T-helper 1 cell treated with Interleukin-12 subunit alpha and Interleukin-12 subunit beta and Interleukin-4 antibody, amounts not matched to agents 30 ng/mL and 1 ng/mL, for 36 hours (primary cell): Measurements from ENCODE around the gene CD300LD. TPM values are rescaled to one million over a fixed set of nuclear protein-coding genes. Genes with fewer than 3 reads are reported as not detected.
"Not testable (repeated sequence)": the region's sequence is repeated elsewhere in the genome, so short reads cannot be mapped to it uniquely, and the experiment has no call there.

ENCODE experiments used
- intact Hi-C: fragments of 100-400 bp; cut with micrococcal nuclease; formaldehyde crosslinking; loops from one replicate; pipeline ENCODE4 v1.15.1; 2024
- total RNA-seq: library from RNA; stranded (reverse); gene quantifications from 2 replicates; pipeline ENCODE4 v1.2.3, GENCODE V29; 2022

The CD300LD gene
- total RNA-seq, 1 donor from 2014 or later, result not detected

- intact Hi-C loops, result no loop called here
Observed at GRCh38 chr17:74573169-74573568, 18.9 kb downstream of the CD300LD start.

DNA sequence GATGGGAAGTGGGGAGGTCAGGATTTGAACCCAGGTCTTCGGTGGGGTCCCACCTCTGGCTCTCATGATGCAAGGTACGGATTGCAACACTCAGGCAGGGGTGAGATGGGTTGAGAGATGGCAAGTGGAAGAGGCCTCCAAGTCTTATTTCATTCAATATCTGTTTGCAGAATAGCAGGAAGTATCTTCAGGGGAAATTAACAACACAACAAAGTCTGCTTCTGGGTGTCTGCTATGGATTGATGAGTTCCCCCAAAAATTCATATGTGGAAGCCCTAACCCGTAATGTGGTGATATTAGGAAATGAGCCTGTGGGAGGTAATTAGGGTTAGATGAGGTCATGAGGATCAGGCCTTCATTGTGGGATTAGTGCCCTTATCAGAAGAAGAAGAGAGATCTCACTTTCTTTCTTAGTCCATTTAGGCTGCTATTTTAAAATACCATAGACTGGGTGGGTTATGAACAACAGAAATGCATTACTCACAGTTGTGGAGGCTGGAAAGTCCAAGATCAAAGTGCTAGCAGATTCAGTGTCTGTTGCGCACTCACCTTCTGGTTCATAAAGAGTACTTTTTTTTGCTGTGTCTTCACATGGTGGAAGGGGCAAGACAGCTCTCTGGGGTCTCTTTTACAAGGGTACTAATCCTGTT, 20.3 kb downstream of the CD300LD start:
- intact Hi-C loops, result no loop called here

DNA sequence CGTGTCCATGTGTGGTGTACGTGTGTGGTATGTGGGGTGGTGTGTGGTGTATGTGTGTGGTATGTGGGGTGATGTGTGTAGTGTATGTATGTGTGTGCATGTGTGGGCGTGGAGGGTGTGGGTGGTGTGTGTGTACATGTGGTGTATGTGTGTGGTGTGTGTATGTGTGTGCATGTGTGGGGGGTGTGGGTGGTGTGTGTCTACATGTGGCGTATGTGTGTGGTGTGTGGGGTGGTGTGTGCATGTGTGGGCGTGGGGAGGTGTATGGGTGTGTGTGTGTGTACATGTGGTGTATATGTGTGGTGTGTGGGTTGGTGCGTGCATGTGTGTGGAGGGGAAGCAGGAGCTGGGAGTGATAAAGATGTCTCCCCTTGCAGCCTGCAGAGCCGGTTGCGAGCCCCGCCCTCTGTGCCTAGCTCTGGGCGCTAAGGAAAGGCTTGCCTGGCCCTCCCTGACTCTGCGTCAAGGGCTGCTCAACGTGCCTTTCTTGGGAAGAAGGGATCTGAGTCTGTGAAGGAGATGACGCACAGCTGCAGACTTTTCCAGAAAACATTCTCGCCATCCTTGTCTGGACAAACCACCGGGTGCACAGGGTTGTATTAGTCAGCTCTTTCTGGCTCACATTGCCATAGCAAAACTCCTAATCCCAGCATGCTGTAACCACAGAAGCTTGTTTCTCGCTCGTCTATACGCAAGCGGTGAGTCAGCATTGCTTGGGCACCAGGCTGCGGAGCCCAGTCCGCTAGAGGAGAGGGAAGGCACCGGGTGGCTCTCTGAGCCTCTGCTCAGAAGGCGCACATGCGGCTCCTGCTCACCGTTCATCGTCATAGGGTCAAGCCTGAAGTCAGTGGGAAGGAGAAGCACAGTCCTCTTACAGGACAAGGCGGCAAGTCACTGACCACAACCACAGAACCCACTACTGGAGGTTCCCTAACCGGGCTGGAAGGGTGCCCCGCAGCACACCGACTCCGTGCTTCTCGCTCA, 22.8 kb downstream of the CD300LD start:
- intact Hi-C loops, result loop anchor here (5.0 kb wide), 1 partner anchor 293 kb away; no protein-coding TSS in a partner anchor

DNA sequence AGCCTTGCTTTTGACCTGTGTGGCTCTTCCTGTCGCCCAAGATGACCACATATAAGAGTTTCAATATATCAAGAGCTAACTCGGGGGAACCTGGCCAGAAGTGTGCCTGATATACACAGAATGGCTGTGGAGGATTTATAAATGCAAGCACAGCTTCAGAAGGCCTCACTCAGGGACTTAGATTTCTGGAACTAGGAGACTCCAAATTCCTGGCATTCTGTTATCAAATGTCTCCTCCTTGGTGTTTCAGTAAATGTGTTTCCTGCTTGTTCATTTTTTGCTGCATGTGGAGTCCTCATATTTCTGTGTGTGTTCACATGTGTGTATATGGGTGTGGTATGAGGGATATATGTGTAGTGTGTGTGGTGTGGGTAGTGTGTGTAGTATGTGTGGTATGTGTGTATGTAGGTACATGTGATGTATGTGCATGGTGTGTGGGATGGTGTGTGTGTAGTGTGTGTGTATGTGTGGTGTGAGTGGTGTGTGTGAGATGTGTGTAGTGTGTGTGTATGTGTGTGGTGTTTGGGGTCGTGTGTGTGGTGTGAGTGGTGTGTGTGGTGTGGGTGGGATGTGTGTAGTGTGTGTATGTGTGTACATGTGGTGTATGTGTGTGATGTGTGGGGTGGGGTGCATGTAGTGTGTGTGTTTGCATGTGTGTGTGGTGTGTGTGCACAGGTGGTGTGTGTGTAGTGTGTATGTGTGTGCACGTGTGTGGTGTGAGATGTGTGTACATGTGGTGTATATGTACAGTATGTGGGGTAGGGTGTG, 23.8 kb downstream of the CD300LD start:
- intact Hi-C loops, result loop anchor here (5.0 kb wide), 1 partner anchor 294 kb away; no protein-coding TSS in a partner anchor

- intact Hi-C loops, result loop anchor here (2.0 to 5.0 kb wide), 2 partner anchors 79 to 295 kb away; no protein-coding TSS in a partner anchor
Observed at GRCh38 chr17:74567397-74567796, 24.7 kb downstream of the CD300LD start, which contains the start of gene CD300H. TSS of gene CD300H (minus strand) at chr17:74567509.

DNA sequence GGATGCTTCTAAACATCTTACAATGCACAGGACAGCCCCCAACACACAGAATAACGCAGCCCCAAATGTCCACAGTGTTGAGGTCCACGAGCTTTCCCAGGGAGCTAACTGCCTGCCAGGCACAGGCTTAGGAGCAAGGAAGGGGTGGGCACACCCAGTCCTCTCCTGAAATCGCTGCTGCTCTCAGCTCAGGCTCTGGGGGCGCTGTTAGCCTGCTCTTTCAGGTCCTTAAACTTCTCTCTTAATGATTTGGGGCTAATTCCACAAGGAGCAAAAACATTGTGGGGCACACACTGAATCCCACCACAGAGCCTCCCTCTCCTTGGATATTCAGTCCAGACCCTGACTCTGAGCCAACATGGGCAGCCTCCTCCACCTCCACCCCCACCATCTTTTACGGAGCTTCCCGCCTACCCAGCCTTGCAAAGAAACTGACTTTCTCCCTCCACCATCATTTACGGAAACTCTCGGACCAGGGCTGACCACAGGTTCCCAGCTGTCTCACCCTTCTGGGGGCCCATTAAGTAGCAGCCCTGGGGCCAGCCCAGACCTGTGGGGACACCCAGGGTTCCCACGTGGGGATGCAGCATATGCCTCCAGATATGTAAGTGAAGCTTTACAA, 25.8 kb downstream of the CD300LD start:
- intact Hi-C loops, result loop anchor here (1.0 to 5.0 kb wide), 3 partner anchors 81 to 296 kb away; partner anchors contain the start of gene RAB37

GRCh38 chr17:74565126-74565525, 27.0 kb downstream of the CD300LD start:
- intact Hi-C loops, result loop anchor here (5.0 kb wide), 1 partner anchor 297 kb away; no protein-coding TSS in a partner anchor

GRCh38 chr17:74563358-74563757, 28.7 kb downstream of the CD300LD start:
- intact Hi-C loops, result no loop called here

- intact Hi-C loops, result no loop called here
Observed at GRCh38 chr17:74561586-74561985, 30.5 kb downstream of the CD300LD start.

GRCh38 chr17:74558882-74559519, 33.1 kb downstream of the CD300LD start:
- intact Hi-C loops, result no loop called here

GRCh38 chr17:74558402-74558801, 33.7 kb downstream of the CD300LD start:
- intact Hi-C loops, result not testable (repeated sequence)

- intact Hi-C loops, result no loop called here
Observed at GRCh38 chr17:74555427-74555940, 36.6 kb downstream of the CD300LD start.

GRCh38 chr17:74554909-74555308, 37.2 kb downstream of the CD300LD start:
- intact Hi-C loops, result no loop called here

DNA sequence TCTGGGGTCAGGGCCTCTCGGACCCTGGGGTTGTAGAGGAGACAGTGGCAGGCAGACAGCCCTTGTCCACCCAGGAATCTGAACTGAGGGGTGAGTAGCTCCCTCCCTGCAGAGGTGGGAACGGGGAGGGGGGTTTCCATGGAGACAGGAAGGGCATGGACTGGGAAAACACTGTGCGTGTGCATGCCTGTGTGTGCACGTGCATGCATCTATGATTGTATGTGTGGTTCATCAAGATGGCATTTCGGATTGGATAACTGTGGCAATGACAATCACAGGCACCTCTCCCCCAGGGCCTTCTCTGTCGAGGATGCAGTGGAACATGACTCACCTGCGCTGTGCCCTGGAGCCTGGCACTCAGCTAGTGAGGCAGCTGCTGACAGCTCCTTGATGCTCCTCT, 40.0 kb downstream of the CD300LD start:
- intact Hi-C loops, result no loop called here

GRCh38 chr17:74550602-74551001, 41.5 kb downstream of the CD300LD start:
- intact Hi-C loops, result no loop called here

- intact Hi-C loops, result no loop called here
Observed at GRCh38 chr17:74549343-74549742, 42.7 kb downstream of the CD300LD start.

DNA sequence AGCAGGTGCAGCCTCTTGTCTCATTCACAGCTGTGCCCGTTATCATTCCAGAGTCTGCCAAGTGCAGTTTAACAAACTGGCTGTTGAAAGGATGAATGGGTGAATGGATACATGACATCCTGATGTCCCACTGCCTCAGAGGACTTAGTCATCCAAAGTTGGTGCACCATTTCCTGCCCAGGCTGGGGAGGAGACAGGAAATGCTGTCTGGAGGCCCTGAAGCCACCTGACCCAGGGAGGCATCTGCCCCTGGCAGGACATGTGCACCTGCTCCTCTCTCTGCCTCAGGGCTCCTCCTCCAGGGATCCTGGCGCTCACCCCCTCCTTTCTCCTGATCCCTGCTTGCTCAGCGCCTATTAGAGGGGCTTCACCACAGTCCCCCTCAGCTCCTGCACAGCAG, 44.3 kb downstream of the CD300LD start:
- intact Hi-C loops, result no loop called here

GRCh38 chr17:74547264-74547663, 44.8 kb downstream of the CD300LD start:
- intact Hi-C loops, result no loop called here

- intact Hi-C loops, result no loop called here
Observed at GRCh38 chr17:74546586-74546985, 45.5 kb downstream of the CD300LD start.

- intact Hi-C loops, result no loop called here
Observed at GRCh38 chr17:74545843-74546230, 46.2 kb downstream of the CD300LD start, which contains the start of gene CD300C. TSS of gene CD300C (minus strand) at chr17:74546115. CDS start at chr17:74545782, 333 bp downstream.
